ENCODE results near the gene ADARB1. TPM values are rescaled to one million over a fixed set of nuclear protein-coding genes. Genes with fewer than 3 reads are reported as not detected.

Gene ADARB1
- total RNA-seq, 4 donors from 2014 or later, result 6.8 to 32.2 (median 17.3) TPM

GRCh38 chr21:45040157-45040711, 34.1 kb upstream of the ADARB1 start:
- H3K4me1 ChIP-seq, result peaks cover 4 to 8% (median 6%) of the 10 kb centered on the region in 4 donors
- H3K4me3 ChIP-seq, result no peak overlapping the region
- peak overlapping the region; percentile 39 to 69 (median 58) for H3K27ac ChIP-seq
- intact Hi-C loops (cut with DNase I; ENCODE audit: low total_unique reads) (no loop called here), in situ Hi-C loops (cut with MboI; ENCODE audit: low pct_ligation_motif_present in 1 of 4, low pct_unique_long_range_greater_than_20kb in 1 of 4, low sequenced_read_pairs in 3 of 4) (no loop called here)
- H3K9me3 ChIP-seq, result peaks cover 0 to 10% of the 10 kb centered on the region in 2 donors
- no peaks in the 10 kb centered on the region for H3K27me3 ChIP-seq
- TF ChIP-seq EP300 (IDR thresholded peaks at IDR 0.05; ENCODE audit: low read depth) (no peak), POLR2A (IDR thresholded peaks at IDR 0.05) (no peak), CTCF (IDR thresholded peaks at IDR 0.05) (no peak), POLR2AphosphoS5 (IDR thresholded peaks at IDR 0.05) (no peak)
- 92% methylated on average over 8 of the region's 9 CpGs; no CpG with 5 or more reads in 1 of the 2 donors for WGBS, 2 donors (ENCODE audit: low coverage in 1 of 2)
- no peak for DNase-seq
- no peaks in the 10 kb centered on the region for H3K36me3 ChIP-seq

- Histone ChIP-seq H3K4me3 (no peak overlapping the region), H3K27ac (peak overlapping the region; percentile 39 to 69 (median 58)), H3K27me3 (no peaks in the 10 kb centered on the region), H3K36me3 (no peaks in the 10 kb centered on the region), H3K9me3 (peaks cover 0 to 10% of the 10 kb centered on the region in 2 donors), H3K4me1 (peaks cover 4 to 8% (median 6%) of the 10 kb centered on the region in 4 donors)
- intact Hi-C loops (cut with DNase I; ENCODE audit: low total_unique reads) (no loop called here), in situ Hi-C loops (cut with MboI; ENCODE audit: low pct_ligation_motif_present in 1 of 4, low pct_unique_long_range_greater_than_20kb in 1 of 4, low sequenced_read_pairs in 3 of 4) (no loop called here)
- WGBS, 2 donors (ENCODE audit: low coverage in 1 of 2), result 81 to 100% methylated on average over 4 to 15 of the region's 15 CpGs
- DNase-seq, result no peak
- TF ChIP-seq POLR2A (IDR thresholded peaks at IDR 0.05) (no peak), CTCF (IDR thresholded peaks at IDR 0.05) (no peak), EP300 (IDR thresholded peaks at IDR 0.05; ENCODE audit: low read depth) (no peak), POLR2AphosphoS5 (IDR thresholded peaks at IDR 0.05) (no peak)
Measured at GRCh38 chr21:45040739-45041138, 33.6 kb upstream of the ADARB1 start.

DNA sequence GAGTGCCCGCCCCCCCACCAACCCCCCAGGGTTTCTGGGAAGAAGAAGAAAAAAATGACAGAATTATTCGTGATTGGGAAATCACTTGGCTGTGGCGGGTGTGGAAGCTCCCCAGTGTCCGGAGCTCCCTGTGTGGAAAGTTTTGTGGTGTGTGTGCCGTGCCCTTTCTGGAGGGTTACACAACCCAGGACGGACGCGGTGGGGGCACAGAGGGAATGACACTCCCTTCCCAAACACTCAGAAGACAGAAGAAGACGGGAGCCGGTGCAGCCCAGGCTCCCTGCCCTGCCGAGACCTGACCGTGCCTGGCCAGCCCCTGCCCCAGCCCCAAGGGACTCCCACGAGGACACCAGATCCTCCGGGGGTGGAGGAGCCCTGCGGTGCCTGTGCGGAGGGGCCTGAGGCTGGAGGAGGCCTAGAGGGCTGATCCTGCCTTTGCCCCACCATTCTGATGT, 33.0 kb upstream of the ADARB1 start:
- peaks cover 0 to 7% of the 10 kb centered on the region in 2 donors for H3K9me3 ChIP-seq

More for the DNA sequence above, 33.0 kb upstream of the ADARB1 start:
- peak; percentile 61 for DNase-seq
- 6 to 45% methylated on average over 2 to 16 of the region's 16 CpGs for WGBS, 2 donors (ENCODE audit: low coverage in 1 of 2)
- peak overlapping the region; percentile 40 to 69 (median 58) for H3K27ac ChIP-seq
- no peaks in the 10 kb centered on the region for H3K36me3 ChIP-seq
- no peaks in the 10 kb centered on the region for H3K27me3 ChIP-seq
- in situ Hi-C loops (cut with MboI; ENCODE audit: low pct_ligation_motif_present in 1 of 4, low pct_unique_long_range_greater_than_20kb in 1 of 4, low sequenced_read_pairs in 3 of 4) (no loop called here), intact Hi-C loops (cut with DNase I; ENCODE audit: low total_unique reads) (no loop called here)
- TF ChIP-seq CTCF (IDR thresholded peaks at IDR 0.05), result no peak
- no peak for TF ChIP-seq POLR2A (IDR thresholded peaks at IDR 0.05)
- TF ChIP-seq POLR2AphosphoS5 (IDR thresholded peaks at IDR 0.05), result peak; percentile 23 to 61 (median 29)
- no peak overlapping the region for H3K4me3 ChIP-seq
- H3K4me1 ChIP-seq, result peaks cover 4 to 8% (median 6%) of the 10 kb centered on the region in 4 donors

All from transverse colon (tissue), 4 donors.